HCT116 (cell line): ENCODE results near the gene SOCS4. TPM values are rescaled to one million over a fixed set of nuclear protein-coding genes. Genes with fewer than 3 reads are reported as not detected.

ENCODE experiments used
- ATAC-seq: fragments of 200-7000 bp; cut with Tn5 transposase; 2 replicates; pipeline ENCODE4 v1.9.1; 2020; ENCODE audit warnings: mild to moderate bottlenecking, moderate library complexity
- BruUV-seq: library from RNA; stranded (reverse); fragments of 400-500 nt; replicated peaks from 2 replicates; lab custom pipeline; 2021; lab: Mats Ljungman, UMichigan
- CTCF ChIA-PET: fragments of 300-600 bp; sonication (Branson Sonifier 250); formaldehyde crosslinking; loops from one replicate; lab custom pipeline; 2021; ENCODE audit warnings: antibody characterized with exemption; lab: Charles Lee
- POLR2A ChIA-PET: fragments of 300-600, 350-600 bp; sonication (Branson Sonifier 250); formaldehyde crosslinking; loops from one replicate; lab custom pipeline; 2021; ENCODE audit warnings: antibody characterized with exemption; lab: Charles Lee
- RAD21 ChIA-PET, 2 experiments: fragments of 300-600 bp; sonication (Branson Sonifier 250); formaldehyde crosslinking; loops; one replicate each; lab custom pipeline; 2023; ENCODE audit warnings: low total read pairs in 2 of 2; ENCODE audit not compliant: uncharacterized antibody in 2 of 2, unreplicated experiment in 2 of 2, low non-redundant PET in 1 of 2; lab: Charles Lee
- DNase-seq: peaks from one replicate; pipeline ENCODE4 v3.0.0-alpha.2; 2010; ENCODE audit warnings: low read depth, low spot score
- H2AFZ ChIP-seq: fragments of 200-600 bp; shearing (Covaris generic), sonication (generic); 2 replicates; pipeline ENCODE4 v1.6.1; 2017; ENCODE audit warnings: low read depth, mixed run types, mixed read lengths, antibody characterized with exemption, low read length; ENCODE audit not compliant: poor library complexity, severe bottlenecking
- H3K27ac ChIP-seq: 2 replicates; pipeline ENCODE4 v1.5.1; 2012; ENCODE audit warnings: low read depth, low read length
- H3K27me3 ChIP-seq: fragments of 200-600 bp; sonication (generic); 2 replicates; pipeline ENCODE4 v1.6.1; 2016; ENCODE audit warnings: mixed run types, low read length, mixed read lengths; ENCODE audit not compliant: insufficient read depth
- H3K36me3 ChIP-seq, 2 experiments: fragments of 200-500 bp in 1 of 2; fragments of 200-600 bp in 1 of 2; sonication (Bioruptor generic) in 1 of 2; sonication (generic) in 1 of 2; 2 replicates each; pipeline versions ENCODE4 v1.5.1 to v1.6.1; 2014 to 2016; ENCODE audit warnings: low read length in 2 of 2, inconsistent platforms in 1 of 2, mixed read lengths in 1 of 2, mixed run types in 1 of 2; ENCODE audit not compliant: insufficient read depth in 2 of 2, control insufficient read depth in 1 of 2
- H3K4me1 ChIP-seq, 2 experiments: fragments of 200-600 bp in 1 of 2; sonication (generic) in 1 of 2; 2 replicates each; pipeline versions ENCODE4 v1.5.1 to v1.6.1; 2012 to 2017; ENCODE audit warnings: low read length in 2 of 2, inconsistent platforms in 1 of 2, mild to moderate bottlenecking in 1 of 2, mixed read lengths in 1 of 2, mixed run types in 1 of 2, moderate library complexity in 1 of 2; ENCODE audit not compliant: insufficient read depth in 2 of 2, control insufficient read depth in 1 of 2
- H3K4me2 ChIP-seq: fragments of 200-600 bp; sonication (generic); 2 replicates; pipeline ENCODE4 v1.6.1; 2017; ENCODE audit warnings: mixed run types, low read length, mixed read lengths
- H3K4me3 ChIP-seq, 2 experiments: fragments of 200-600 bp in 1 of 2; sonication (generic) in 1 of 2; replicated peaks in 1 of 2; 2 replicates each; pipeline ENCODE4 v1.5.1; 2011 to 2016; ENCODE audit warnings: low read length in 2 of 2, control low read depth in 1 of 2, low read depth in 1 of 2, mild to moderate bottlenecking in 1 of 2, mixed read lengths in 1 of 2, mixed run types in 1 of 2
- H3K79me2 ChIP-seq: fragments of 200-600 bp; sonication (generic); 2 replicates; pipeline ENCODE4 v1.6.1; 2017; ENCODE audit warnings: mild to moderate bottlenecking, mixed run types, low read length, moderate library complexity, mixed read lengths; ENCODE audit not compliant: insufficient read depth
- H3K9ac ChIP-seq: fragments of 200-600 bp; sonication (generic); 2 replicates; pipeline ENCODE4 v1.6.1; 2016; ENCODE audit warnings: low read length, mixed read lengths
- H3K9me2 ChIP-seq: fragments of 200-600 bp; sonication (generic), shearing (Covaris generic); 2 replicates; pipeline ENCODE4 v1.6.1; 2017; ENCODE audit warnings: mixed run types, mild to moderate bottlenecking, moderate library complexity; ENCODE audit not compliant: insufficient read depth
- H3K9me3 ChIP-seq, 2 experiments: fragments of 200-500 bp in 1 of 2; fragments of 200-600 bp in 1 of 2; sonication (Bioruptor generic) in 1 of 2; sonication (generic) in 1 of 2; 2 replicates each; pipeline ENCODE4 v1.6.1; 2014 to 2017; ENCODE audit warnings: low read length in 2 of 2, mixed read lengths in 2 of 2, inconsistent platforms in 1 of 2, low read depth in 1 of 2, mild to moderate bottlenecking in 1 of 2, mixed run types in 1 of 2, moderate library complexity in 1 of 2; ENCODE audit not compliant: control insufficient read depth in 1 of 2, insufficient read depth in 1 of 2
- H4K20me1 ChIP-seq: fragments of 200-600 bp; sonication (generic), shearing (Covaris generic); 2 replicates; pipeline ENCODE4 v1.6.1; 2017; ENCODE audit warnings: mixed run types, mild to moderate bottlenecking, moderate library complexity; ENCODE audit not compliant: insufficient read depth
- ATF3 ChIP-seq: IDR thresholded peaks from 2 replicates; pipeline ENCODE4 v1.6.1; 2012
- CBX3 ChIP-seq: IDR thresholded peaks from 2 replicates; pipeline ENCODE4 v1.6.1; 2012; ENCODE audit warnings: low read depth
- CEBPB ChIP-seq: IDR thresholded peaks from 2 replicates; pipeline ENCODE4 v1.6.1; 2012; ENCODE audit warnings: low read depth
- ELF1 ChIP-seq: IDR thresholded peaks from 2 replicates; pipeline ENCODE4 v1.6.1; 2012; ENCODE audit warnings: low read depth, borderline replicate concordance
- EZH2 ChIP-seq: fragments of 200-600 bp; sonication (generic); IDR thresholded peaks from 2 replicates; pipeline ENCODE4 v1.6.1; 2017; ENCODE audit warnings: antibody characterized with exemption, mixed run types
- EZH2phosphoT487 ChIP-seq: fragments of 200-600 bp; IDR thresholded peaks from 2 replicates; pipeline ENCODE4 v1.6.1; 2018; ENCODE audit warnings: antibody characterized with exemption, borderline replicate concordance
- FOSL1 ChIP-seq: IDR thresholded peaks from 2 replicates; pipeline ENCODE4 v1.6.1; 2012; ENCODE audit warnings: low read depth
- JUND ChIP-seq: IDR thresholded peaks from 2 replicates; pipeline ENCODE4 v1.6.1; 2012
- POLR2A ChIP-seq: IDR thresholded peaks from 2 replicates; pipeline ENCODE4 v1.7.0; 2011; ENCODE audit warnings: borderline replicate concordance; ENCODE audit not compliant: insufficient read depth, insufficient read length; ENCODE audit errors: extremely low read depth
- SIN3A ChIP-seq: IDR thresholded peaks from 2 replicates; pipeline ENCODE4 v1.6.1; 2012; ENCODE audit warnings: low read depth
- SP1 ChIP-seq: IDR thresholded peaks from 2 replicates; pipeline ENCODE4 v1.6.1; 2012; ENCODE audit warnings: low read depth
- TCF7L2 ChIP-seq: IDR thresholded peaks from 2 replicates; pipeline ENCODE4 v1.7.0; 2011; ENCODE audit warnings: borderline replicate concordance, inconsistent platforms; ENCODE audit not compliant: insufficient read depth, insufficient read length; ENCODE audit errors: extremely low read depth
- YY1 ChIP-seq: IDR thresholded peaks from 2 replicates; pipeline ENCODE4 v1.6.1; 2011; ENCODE audit warnings: low read length, low read depth, moderate library complexity, mild to moderate bottlenecking; ENCODE audit not compliant: insufficient replicate concordance; ENCODE audit errors: extremely low read depth
- ZFX ChIP-seq: fragments of 450-650 bp; IDR thresholded peaks from 2 replicates; pipeline ENCODE4 v1.6.1; 2017
- ZNF274 ChIP-seq: fragments of 200-500 bp; sonication (Bioruptor generic); IDR thresholded peaks from 2 replicates; pipeline ENCODE4 v1.6.1; 2014; ENCODE audit warnings: mild to moderate bottlenecking, low read depth, low read length, inconsistent platforms
- intact Hi-C: fragments of 100-400 bp; cut with micrococcal nuclease; formaldehyde crosslinking; loops from 2 replicates; pipeline ENCODE4 v1.10.0; 2022
- total RNA-seq: library from RNA; stranded (reverse); gene quantifications from one replicate; pipeline ENCODE4 v1.2.1, GENCODE V29; 2021; ENCODE audit not compliant: unreplicated experiment
- TF ChIP-seq, protein P1 (sequence below): IDR thresholded peaks from 2 replicates; pipeline ENCODE4 v1.6.1; 2011; ENCODE audit warnings: mild to moderate bottlenecking, low read length, moderate library complexity; ENCODE audit not compliant: insufficient replicate concordance; ENCODE audit errors: extremely low read depth

The SOCS4 gene
- total RNA-seq, 1 experiment from 2014 or later: 23.7 TPM

- TF ChIP-seq YY1: no peak
- TF ChIP-seq CEBPB: no peak
These were observed 26.7 kb upstream of the SOCS4 start (continued) for GRCh38 chr14:55000381-55000780.

DNA sequence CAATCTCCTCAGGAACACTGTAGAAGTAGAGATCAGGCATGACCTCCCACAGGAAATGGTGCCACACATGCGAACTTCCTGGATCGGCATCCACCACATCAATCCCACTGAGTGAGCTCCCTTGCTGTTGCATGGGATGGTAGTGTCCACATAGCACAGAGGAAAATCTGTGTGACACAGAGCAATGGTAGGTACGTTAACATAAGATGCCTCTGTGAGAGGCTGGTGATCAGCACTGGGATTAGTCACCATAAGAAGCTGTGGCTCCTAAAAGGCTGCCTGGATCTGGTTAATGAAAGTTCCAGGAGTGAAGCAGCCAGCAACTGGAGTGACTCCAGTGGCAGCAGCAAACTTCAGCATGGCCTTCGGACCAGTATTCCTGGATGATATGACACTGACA lies 22.0 kb upstream of the SOCS4 start:
- CTCF ChIA-PET: no interaction called here
- no TSS peak for BruUV-seq
- no peak overlapping the region for H3K4me3 ChIP-seq
- H3K4me2 ChIP-seq: no peak overlapping the region
- H3K36me3 ChIP-seq: peaks cover 27 to 29% of the 10 kb centered on the region in 2 experiments; a peak in 3 of 4 replicates
- H3K9me3 ChIP-seq: no peaks in the 10 kb centered on the region
- TF ChIP-seq JUND (no peak), CEBPB (no peak), SIN3A (no peak), SP1 (no peak), EZH2phosphoT487 (no peak), ELF1 (no peak), ZNF274 (no peak), TCF7L2 (no peak), ZFX (no peak), POLR2A (no peak), FOSL1 (no peak), CBX3 (no peak), ATF3 (no peak), EZH2 (no peak)
- TF ChIP-seq, protein P1, sequence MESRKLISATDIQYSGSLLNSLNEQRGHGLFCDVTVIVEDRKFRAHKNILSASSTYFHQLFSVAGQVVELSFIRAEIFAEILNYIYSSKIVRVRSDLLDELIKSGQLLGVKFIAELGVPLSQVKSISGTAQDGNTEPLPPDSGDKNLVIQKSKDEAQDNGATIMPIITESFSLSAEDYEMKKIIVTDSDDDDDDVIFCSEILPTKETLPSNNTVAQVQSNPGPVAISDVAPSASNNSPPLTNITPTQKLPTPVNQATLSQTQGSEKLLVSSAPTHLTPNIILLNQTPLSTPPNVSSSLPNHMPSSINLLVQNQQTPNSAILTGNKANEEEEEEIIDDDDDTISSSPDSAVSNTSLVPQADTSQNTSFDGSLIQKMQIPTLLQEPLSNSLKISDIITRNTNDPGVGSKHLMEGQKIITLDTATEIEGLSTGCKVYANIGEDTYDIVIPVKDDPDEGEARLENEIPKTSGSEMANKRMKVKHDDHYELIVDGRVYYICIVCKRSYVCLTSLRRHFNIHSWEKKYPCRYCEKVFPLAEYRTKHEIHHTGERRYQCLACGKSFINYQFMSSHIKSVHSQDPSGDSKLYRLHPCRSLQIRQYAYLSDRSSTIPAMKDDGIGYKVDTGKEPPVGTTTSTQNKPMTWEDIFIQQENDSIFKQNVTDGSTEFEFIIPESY: no peak
- TF ChIP-seq, all 23 proteins: peak for 0
- DNase-seq: no peak
- Histone ChIP-seq H4K20me1 (no peaks in the 10 kb centered on the region), H3K4me1 (no peaks in the 10 kb centered on the region), H3K27ac (no peak overlapping the region), H3K79me2 (no peaks in the 10 kb centered on the region), H2AFZ (no peak overlapping the region), H3K9me2 (no peaks in the 10 kb centered on the region), H3K9ac (no peak overlapping the region), H3K27me3 (no peaks in the 10 kb centered on the region)
- intact Hi-C loops: no loop called here
- ATAC-seq: no peak
- ChIA-PET RAD21 (no interaction called here), POLR2A (no interaction called here)
